ENCODE measurements around the gene ADH6. TPM values are rescaled to one million over a fixed set of nuclear protein-coding genes. Genes with fewer than 3 reads are reported as not detected.
A peak's percentile ranks its signal among the peaks of the same experiment; 100 is the strongest.

Gene ADH6
- total and polyA plus RNA-seq, 2 of the 13 experiments (the other 11 are each of a cell fraction or from before 2014, with no cell fraction given), result 39.8 to 73.9 TPM

GRCh38 chr4:99219479-99219878 lies 433 bp upstream of the ADH6 start (continued):
- TF ChIP-seq, protein P1, sequence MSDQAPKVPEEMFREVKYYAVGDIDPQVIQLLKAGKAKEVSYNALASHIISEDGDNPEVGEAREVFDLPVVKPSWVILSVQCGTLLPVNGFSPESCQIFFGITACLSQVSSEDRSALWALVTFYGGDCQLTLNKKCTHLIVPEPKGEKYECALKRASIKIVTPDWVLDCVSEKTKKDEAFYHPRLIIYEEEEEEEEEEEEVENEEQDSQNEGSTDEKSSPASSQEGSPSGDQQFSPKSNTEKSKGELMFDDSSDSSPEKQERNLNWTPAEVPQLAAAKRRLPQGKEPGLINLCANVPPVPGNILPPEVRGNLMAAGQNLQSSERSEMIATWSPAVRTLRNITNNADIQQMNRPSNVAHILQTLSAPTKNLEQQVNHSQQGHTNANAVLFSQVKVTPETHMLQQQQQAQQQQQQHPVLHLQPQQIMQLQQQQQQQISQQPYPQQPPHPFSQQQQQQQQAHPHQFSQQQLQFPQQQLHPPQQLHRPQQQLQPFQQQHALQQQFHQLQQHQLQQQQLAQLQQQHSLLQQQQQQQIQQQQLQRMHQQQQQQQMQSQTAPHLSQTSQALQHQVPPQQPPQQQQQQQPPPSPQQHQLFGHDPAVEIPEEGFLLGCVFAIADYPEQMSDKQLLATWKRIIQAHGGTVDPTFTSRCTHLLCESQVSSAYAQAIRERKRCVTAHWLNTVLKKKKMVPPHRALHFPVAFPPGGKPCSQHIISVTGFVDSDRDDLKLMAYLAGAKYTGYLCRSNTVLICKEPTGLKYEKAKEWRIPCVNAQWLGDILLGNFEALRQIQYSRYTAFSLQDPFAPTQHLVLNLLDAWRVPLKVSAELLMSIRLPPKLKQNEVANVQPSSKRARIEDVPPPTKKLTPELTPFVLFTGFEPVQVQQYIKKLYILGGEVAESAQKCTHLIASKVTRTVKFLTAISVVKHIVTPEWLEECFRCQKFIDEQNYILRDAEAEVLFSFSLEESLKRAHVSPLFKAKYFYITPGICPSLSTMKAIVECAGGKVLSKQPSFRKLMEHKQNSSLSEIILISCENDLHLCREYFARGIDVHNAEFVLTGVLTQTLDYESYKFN (CRISPR knock-in tag; conservative IDR thresholded peaks at IDR 0.05), result 0 out of 2 replicates have a peak, but pooled peaks have one; percentile 38
- TF ChIP-seq ZFY (CRISPR knock-in tag; IDR thresholded peaks at IDR 0.05) (peak; percentile 61), MBNL3 (CRISPR knock-in tag; conservative IDR thresholded peaks at IDR 0.05) (no peak), SOX5 (CRISPR knock-in tag; IDR thresholded peaks at IDR 0.05; ENCODE audit: borderline replicate concordance) (no peak), HDAC2 (CRISPR knock-in tag; IDR thresholded peaks at IDR 0.05) (no peak), SPEN (CRISPR knock-in tag; IDR thresholded peaks at IDR 0.05; ENCODE audit: low read depth) (no peak), ZFX (CRISPR knock-in tag; IDR thresholded peaks at IDR 0.05; ENCODE audit: low read depth) (peak; percentile 62; the same call in 1 of the 2 replicates), CBX2 (IDR thresholded peaks at IDR 0.05; ENCODE audit: low read depth, low read length) (no peak), CBX2 (CRISPR knock-in tag; IDR thresholded peaks at IDR 0.05; ENCODE audit: low read depth) (no peak), ZNF781 (CRISPR knock-in tag; IDR thresholded peaks at IDR 0.05; ENCODE audit: borderline replicate concordance, not compliant biosample characterization) (no peak), PRDM10 (CRISPR knock-in tag; IDR thresholded peaks at IDR 0.05; ENCODE audit: low read depth) (0 out of 2 replicates have a peak, but pooled peaks have one; percentile 7), HDAC1 (CRISPR knock-in tag; IDR thresholded peaks at IDR 0.05) (no peak), GATAD2A (CRISPR knock-in tag; IDR thresholded peaks at IDR 0.05) (peak; percentile 4; the same call in 1 of the 2 replicates), ZNF138 (CRISPR knock-in tag; IDR thresholded peaks at IDR 0.05; ENCODE audit: low read depth) (no peak), YEATS4 (CRISPR knock-in tag; IDR thresholded peaks at IDR 0.05; ENCODE audit: borderline replicate concordance) (peak; percentile 6; the same call in 1 of the 2 replicates), CHD2 (IDR thresholded peaks at IDR 0.05; ENCODE audit: low read depth, low read length) (no peak), CBFB (CRISPR knock-in tag; IDR thresholded peaks at IDR 0.05) (no peak), PRDM15 (CRISPR knock-in tag; IDR thresholded peaks at IDR 0.05) (0 out of 2 replicates have a peak, but pooled peaks have one; percentile 14), FOXA3 (CRISPR knock-in tag; IDR thresholded peaks at IDR 0.05) (0 out of 2 replicates have a peak, but pooled peaks have one; percentile 5), ZNF720 (CRISPR knock-in tag; IDR thresholded peaks at IDR 0.05) (no peak)

Data from HepG2 (cell line).